ENCODE measurements around the gene RPUSD1. TPM values are rescaled to one million over a fixed set of nuclear protein-coding genes. Genes with fewer than 3 reads are reported as not detected.

RPUSD1 gene
- total and polyA plus RNA-seq, 2 of the 13 experiments (the other 11 are each of a cell fraction or from before 2014, with no cell fraction given) = 13.1 to 26.2 TPM

GRCh38 chr16:787321-787966 is 737 bp downstream of the RPUSD1 start (continued):
- no peak for TF ChIP-seq TRIM22 (IDR thresholded peaks at IDR 0.05)
- peak; percentile 32 for TF ChIP-seq AGO1 (IDR thresholded peaks at IDR 0.05; ENCODE audit: low read depth, low read length, poor library complexity, severe bottlenecking)
- peak; percentile 40; the same call in 1 of the 2 replicates for TF ChIP-seq MAX (IDR thresholded peaks at IDR 0.05)
- peak; percentile 56; the same call in 1 of the 2 replicates for TF ChIP-seq ZBTB33 (CRISPR knock-in tag; IDR thresholded peaks at IDR 0.05)
- TF ChIP-seq PRMT3 (CRISPR knock-in tag; IDR thresholded peaks at IDR 0.05; ENCODE audit: borderline replicate concordance, low read depth) = 0 out of 2 replicates have a peak, but pooled peaks have one; percentile 48
- TF ChIP-seq HDAC1 (CRISPR knock-in tag; IDR thresholded peaks at IDR 0.05) = 0 out of 2 replicates have a peak, but pooled peaks have one; percentile 49
- TF ChIP-seq THAP9 (CRISPR knock-in tag; IDR thresholded peaks at IDR 0.05; ENCODE audit: borderline replicate concordance) = peak; percentile 32; the same call in 1 of the 2 replicates
- TF ChIP-seq ZNF83 (CRISPR knock-in tag; IDR thresholded peaks at IDR 0.05; ENCODE audit: borderline replicate concordance) = no peak
- TF ChIP-seq ZNF768 (CRISPR knock-in tag; IDR thresholded peaks at IDR 0.05) = 0 out of 2 replicates have a peak, but pooled peaks have one; percentile 4
- TF ChIP-seq ZNF616 (CRISPR knock-in tag; IDR thresholded peaks at IDR 0.05; ENCODE audit: low read depth) = 0 out of 2 replicates have a peak, but pooled peaks have one; percentile 45
- TF ChIP-seq UBTF (CRISPR knock-in tag; IDR thresholded peaks at IDR 0.05) = 0 out of 2 replicates have a peak, but pooled peaks have one; percentile 46
- peak; percentile 39; the same call in 1 of the 2 replicates for TF ChIP-seq ATF7-NPFF (CRISPR knock-in tag; IDR thresholded peaks at IDR 0.05; ENCODE audit: low read depth)
- TF ChIP-seq KDM5B (CRISPR knock-in tag; IDR thresholded peaks at IDR 0.05; ENCODE audit: borderline replicate concordance) = 0 out of 2 replicates have a peak, but pooled peaks have one; percentile 45
